Upper lobe of right lung (tissue), 1 donor: ENCODE data around the gene ZBTB1. TPM values are rescaled to one million over a fixed set of nuclear protein-coding genes. Genes with fewer than 3 reads are reported as not detected.

Source experiments
- ATAC-seq: fragments of 200-7000 bp; cut with Tn5 transposase; one replicate; pipeline ENCODE4 v1.9.1; 2020; ENCODE audit warnings: mild to moderate bottlenecking, moderate library complexity
- DNase-seq: peaks from one replicate; pipeline ENCODE4 v3.0.0-alpha.2; 2020
- H3K27ac ChIP-seq: fragments of 200-600 bp; one replicate; pipeline ENCODE4 v1.8.0; 2022
- H3K27me3 ChIP-seq: fragments of 200-600 bp; one replicate; pipeline ENCODE4 v1.8.0; 2022; ENCODE audit warnings: mild to moderate bottlenecking
- H3K36me3 ChIP-seq: fragments of 200-600 bp; one replicate; pipeline ENCODE4 v1.8.0; 2022
- H3K4me1 ChIP-seq: fragments of 200-600 bp; one replicate; pipeline ENCODE4 v1.8.0; 2022
- H3K4me3 ChIP-seq: fragments of 200-600 bp; one replicate; pipeline ENCODE4 v1.8.0; 2022; ENCODE audit warnings: mild to moderate bottlenecking
- H3K9me3 ChIP-seq: fragments of 200-600 bp; one replicate; pipeline ENCODE4 v1.8.0; 2022
- CTCF ChIP-seq: fragments of 200-600 bp; IDR thresholded peaks from one replicate; pipeline ENCODE4 v1.8.0; 2022; ENCODE audit warnings: antibody characterized with exemption
- intact Hi-C: fragments of 100-400 bp; cut with DNase I; formaldehyde crosslinking; loops from one replicate; pipeline ENCODE4 v1.11.0; 2022
- total RNA-seq: library from RNA; stranded (reverse); fragmentation: NEBNext Ultra II Directional; extraction: Animal tissue kit (Norgen Biotek cat#: 25700); gene quantifications from one replicate; pipeline ENCODE4 v1.2.1, GENCODE V29; 2021
- donor health status: DM: no; HTN: yes; CAD: no; lungs with severe emphysema.

The ZBTB1 gene
- total RNA-seq, 1 donor from 2014 or later = 47.9 TPM

DNA sequence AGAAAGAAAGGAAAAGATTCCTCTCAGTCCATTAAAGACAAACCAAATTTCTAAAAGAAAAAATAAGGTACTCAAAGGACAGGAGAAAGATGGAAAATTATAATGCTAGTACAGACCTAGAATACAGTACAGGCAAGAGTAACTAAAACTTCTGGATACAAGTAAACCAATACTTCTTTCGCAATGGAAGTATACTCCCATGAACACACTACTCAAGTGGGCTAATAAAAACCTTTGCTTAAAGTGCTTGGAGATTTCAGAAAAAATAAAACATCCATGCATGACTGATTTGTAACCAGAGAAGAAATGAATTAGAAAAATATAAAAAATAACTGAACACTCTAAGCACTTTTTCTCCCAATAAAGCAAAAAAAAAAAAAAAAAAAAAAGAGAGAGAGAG lies 4.5 kb upstream of the ZBTB1 start:
- no peaks in the 10 kb centered on the region for H3K9me3 ChIP-seq
- intact Hi-C loops = no loop called here
- DNase-seq (no peak), ATAC-seq (no peak)
- no peak overlapping the region for H3K4me3 ChIP-seq
- no peak overlapping the region for H3K27ac ChIP-seq
- peaks cover 27% of the 10 kb centered on the region for H3K4me1 ChIP-seq
- H3K27me3 ChIP-seq = no peaks in the 10 kb centered on the region
- peaks cover 11% of the 10 kb centered on the region for H3K36me3 ChIP-seq
- no peak for TF ChIP-seq CTCF

DNA sequence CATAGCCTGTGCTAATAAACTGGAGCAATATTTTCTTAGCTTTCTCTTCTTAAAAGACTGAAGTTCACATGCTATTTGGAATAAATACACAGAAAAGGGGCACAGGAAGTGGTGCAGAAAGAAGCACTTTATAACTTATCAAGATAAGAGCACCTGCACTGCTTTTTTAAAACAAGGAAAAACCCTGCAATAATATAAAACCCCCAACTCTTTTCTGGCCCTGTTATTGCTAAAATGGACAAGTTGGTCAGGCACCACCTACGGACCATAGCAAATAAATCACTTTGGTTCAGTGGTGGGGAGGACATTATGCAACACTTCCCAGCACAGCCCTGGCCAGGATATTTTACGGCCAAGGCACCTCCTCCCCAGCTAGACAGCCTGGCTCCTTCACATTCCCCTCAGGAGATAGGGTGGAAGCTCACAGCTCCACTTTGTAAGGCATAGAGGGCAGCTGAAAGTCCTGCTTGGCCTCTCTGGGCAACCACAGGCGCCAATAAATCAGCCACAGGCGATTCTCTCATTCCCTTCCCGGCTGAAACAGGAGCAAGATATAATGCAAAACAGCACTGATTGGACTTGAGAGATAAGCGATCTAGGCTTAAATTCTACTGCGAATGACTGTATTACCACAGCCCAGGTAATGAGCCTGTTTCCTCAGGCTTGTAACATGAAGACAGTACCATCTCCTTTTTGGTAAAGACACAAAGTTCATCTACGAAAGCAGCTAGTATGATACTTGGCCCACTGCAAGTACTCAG lies 3.0 kb upstream of the ZBTB1 start:
- intact Hi-C loops = no loop called here
- Histone ChIP-seq H3K36me3 (peaks cover 5% of the 10 kb centered on the region), H3K9me3 (no peaks in the 10 kb centered on the region), H3K27me3 (no peaks in the 10 kb centered on the region), H3K4me3 (peak overlapping the region; percentile 90), H3K27ac (peak overlapping the region; percentile 98), H3K4me1 (peaks cover 29% of the 10 kb centered on the region)
- no peak for TF ChIP-seq CTCF
- ATAC-seq (peak; percentile 3), DNase-seq (peak; percentile 66)

DNA sequence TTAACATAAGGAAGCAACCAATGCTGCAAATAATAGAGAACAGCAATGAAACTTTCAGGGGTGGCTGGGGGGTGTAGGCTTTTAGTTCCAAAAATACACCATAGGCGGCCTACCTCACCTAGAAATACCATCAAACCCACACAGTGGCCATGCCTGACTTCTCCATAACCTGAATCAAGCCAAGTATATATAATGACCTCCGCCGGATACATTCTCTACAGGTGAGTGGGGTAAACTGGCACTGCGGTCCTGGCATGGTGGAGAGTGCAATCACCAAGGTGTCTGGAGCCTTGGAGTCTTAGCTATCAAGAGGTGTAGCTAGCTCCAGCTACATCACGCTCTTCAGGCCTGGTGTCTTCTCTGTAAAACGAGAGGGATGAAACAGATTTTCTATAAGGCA lies 2.1 kb upstream of the ZBTB1 start:
- H3K27ac ChIP-seq = peak overlapping the region; percentile 98
- intact Hi-C loops = no loop called here
- no peaks in the 10 kb centered on the region for H3K9me3 ChIP-seq
- TF ChIP-seq CTCF = no peak
- peaks cover 5% of the 10 kb centered on the region for H3K36me3 ChIP-seq
- H3K4me3 ChIP-seq = peak overlapping the region; percentile 90
- ATAC-seq (no peak), DNase-seq (no peak)
- H3K27me3 ChIP-seq = no peaks in the 10 kb centered on the region
- peaks cover 38% of the 10 kb centered on the region for H3K4me1 ChIP-seq

DNA sequence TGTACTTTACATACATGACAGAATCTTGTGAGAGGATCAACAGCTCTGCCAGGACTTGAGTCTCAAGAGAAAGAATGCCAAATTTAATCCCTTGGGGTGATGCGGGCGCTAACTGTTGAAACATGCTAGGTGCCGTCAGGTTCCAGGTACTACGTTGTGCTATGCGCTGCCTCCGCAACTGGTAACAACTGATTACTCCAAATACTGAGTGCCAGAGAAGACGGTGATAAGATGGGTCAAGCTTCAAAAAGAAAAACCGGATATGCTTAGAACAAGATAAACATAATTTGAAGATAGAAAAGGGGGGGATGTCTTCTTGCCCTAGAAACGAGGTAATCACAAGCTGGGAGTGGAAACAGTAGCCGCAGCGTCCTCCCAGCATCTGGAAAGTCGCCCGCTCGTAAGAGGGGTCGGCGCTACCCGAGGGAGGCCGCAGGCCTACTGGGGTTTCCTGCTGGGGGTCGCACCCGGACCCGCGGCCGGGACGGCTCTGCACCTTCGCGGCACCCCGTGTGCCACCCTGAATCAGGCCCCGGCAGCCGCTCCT lies 1.6 kb upstream of the ZBTB1 start:
- H3K9me3 ChIP-seq = no peaks in the 10 kb centered on the region
- no peak for TF ChIP-seq CTCF
- H3K27me3 ChIP-seq = no peaks in the 10 kb centered on the region
- peak overlapping the region; percentile 98 for H3K27ac ChIP-seq
- no peak for DNase-seq
- H3K4me3 ChIP-seq = peak overlapping the region; percentile 90
- H3K4me1 ChIP-seq = peaks cover 42% of the 10 kb centered on the region
- ATAC-seq = no peak
- H3K36me3 ChIP-seq = peaks cover under 1% of the 10 kb centered on the region
- intact Hi-C loops = no loop called here

GRCh38 chr14:64503434-64504309 lies 898 bp upstream of the ZBTB1 start, which contains the start of gene ZBTB25:
Gene ZBTB25, minus strand, starts transcription at chr14:64503838. Its CDS starts 13,305 bp downstream, at chr14:64490533.
- peak; percentile 97 for DNase-seq
- no peak for TF ChIP-seq CTCF
- Histone ChIP-seq H3K27ac (peak within 1 kb of the TSS; percentile 98), H3K4me1 (peaks cover 49% of the 10 kb centered on the region), H3K36me3 (no peaks in the 10 kb centered on the region), H3K27me3 (no peaks in the 10 kb centered on the region), H3K9me3 (no peaks in the 10 kb centered on the region), H3K4me3 (peak within 1 kb of the TSS; percentile 90)
- intact Hi-C loops = no loop called here
- peak; percentile 87 for ATAC-seq
